H1 (cell line): ENCODE data around the gene EIF5A2.
"Not testable (repeated sequence)": the region's sequence is repeated elsewhere in the genome, so short reads cannot be mapped to it uniquely, and the experiment has no call there.

Experiments
- CEBPB ChIP-seq: IDR thresholded peaks from 2 replicates; pipeline ENCODE4 v1.6.1; 2012; ENCODE audit warnings: low read depth, low read length
- CTCF ChIP-seq, 3 experiments: IDR thresholded peaks; 1 replicate in 2 of 3; 2 replicates in 1 of 3; pipeline versions ENCODE4 v1.5.1 to v1.6.1; 2011; ENCODE audit warnings: low read length in 3 of 3, mild to moderate bottlenecking in 3 of 3, inconsistent platforms in 2 of 3, low read depth in 1 of 3, moderate library complexity in 1 of 3; ENCODE audit not compliant: insufficient read depth in 1 of 3; ENCODE audit errors: control extremely low read depth in 1 of 3
- FOSL1 ChIP-seq: IDR thresholded peaks from 2 replicates; pipeline ENCODE4 v1.6.1; 2011; ENCODE audit warnings: mild to moderate bottlenecking, low read depth, low read length, moderate library complexity; ENCODE audit not compliant: insufficient read depth
- KDM1A ChIP-seq: fragments of 200-600, 300-600 bp; sonication (generic); IDR thresholded peaks from 2 replicates; pipeline ENCODE4 v1.7.1; 2016; ENCODE audit warnings: mild to moderate bottlenecking, low read length, borderline replicate concordance
- NANOG ChIP-seq: IDR thresholded peaks from 2 replicates; pipeline ENCODE4 v1.6.1; 2011; ENCODE audit warnings: low read length, low read depth, mild to moderate bottlenecking, inconsistent platforms; ENCODE audit not compliant: insufficient read depth, poor library complexity, severe bottlenecking
- RAD21 ChIP-seq, 2 experiments: IDR thresholded peaks in 1 of 2; conservative IDR thresholded peaks in 1 of 2; 2 replicates each; pipeline ENCODE4 v1.6.1; 2011; ENCODE audit warnings: low read depth in 2 of 2, low read length in 2 of 2, improper control_type of control experiment in 1 of 2, inconsistent platforms in 1 of 2, mild to moderate bottlenecking in 1 of 2, moderate library complexity in 1 of 2
- TAF7 ChIP-seq: optimal IDR thresholded peaks from 2 replicates; pipeline ENCODE3; 2011; ENCODE audit warnings: low read depth, mild to moderate bottlenecking, inconsistent platforms, low read length, moderate library complexity, borderline replicate concordance
- YY1 ChIP-seq: IDR thresholded peaks from 2 replicates; pipeline ENCODE4 v1.6.1; 2011; ENCODE audit warnings: low read depth, mild to moderate bottlenecking, low read length
- TF ChIP-seq, protein P1 (sequence below): IDR thresholded peaks from 2 replicates; pipeline ENCODE4 v1.6.1; 2011; ENCODE audit warnings: low read depth, mild to moderate bottlenecking, low read length; ENCODE audit not compliant: insufficient read depth

GRCh38 chr3:170877311-170877710 is 31.1 kb downstream of the EIF5A2 start:
- not testable (repeated sequence) for TF ChIP-seq TAF7; RAD21 (IDR thresholded peaks at IDR 0.05 in 1 of 2, conservative IDR thresholded peaks at IDR 0.05 in 1 of 2; ENCODE audit: low read depth in 2 of 2, low read length in 2 of 2); KDM1A; CTCF (IDR thresholded peaks at IDR 0.05; ENCODE audit: control extremely low read depth in 1 of 3, insufficient read depth in 1 of 3, low read depth in 1 of 3, low read length in 3 of 3); YY1; FOSL1; CEBPB; NANOG
- TF ChIP-seq, protein P1, sequence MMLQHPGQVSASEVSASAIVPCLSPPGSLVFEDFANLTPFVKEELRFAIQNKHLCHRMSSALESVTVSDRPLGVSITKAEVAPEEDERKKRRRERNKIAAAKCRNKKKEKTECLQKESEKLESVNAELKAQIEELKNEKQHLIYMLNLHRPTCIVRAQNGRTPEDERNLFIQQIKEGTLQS: not testable (repeated sequence)
